Neural progenitor cell (in vitro differentiated cells): ENCODE results near the gene CNOT6L.

Experiments
- EZH2 ChIP-seq: fragments of 200-600 bp; sonication (generic); IDR thresholded peaks from 2 replicates; pipeline ENCODE4 v1.6.1; 2017; ENCODE audit warnings: antibody characterized with exemption, mild to moderate bottlenecking, moderate library complexity
- EZH2phosphoT487 ChIP-seq: fragments of 200-600 bp; sonication (generic); IDR thresholded peaks from 2 replicates; pipeline ENCODE4 v1.6.1; 2017; ENCODE audit warnings: antibody characterized with exemption
- TF ChIP-seq, protein P1 (sequence below): fragments of 200-600 bp; sonication (generic); IDR thresholded peaks from 2 replicates; pipeline ENCODE4 v1.5.1; 2017; ENCODE audit warnings: antibody characterized with exemption, mild to moderate bottlenecking

DNA sequence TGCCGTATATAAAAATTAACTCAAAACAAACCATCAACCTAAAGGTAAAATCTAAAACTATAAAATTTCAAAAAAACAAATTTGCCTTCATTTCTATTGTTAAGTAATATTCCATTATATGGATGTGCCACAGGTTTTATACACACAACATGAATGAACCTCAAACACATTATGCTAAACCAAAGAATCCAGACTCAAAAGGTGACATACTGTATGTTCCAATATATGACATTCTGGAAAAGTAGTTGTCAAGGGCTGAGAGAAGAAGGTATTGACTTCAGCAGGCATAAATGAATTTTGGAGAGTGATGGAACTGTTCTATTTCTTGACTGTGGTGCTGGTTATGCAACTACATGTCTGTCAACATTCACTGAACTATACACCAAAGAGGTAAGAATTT is 56.6 kb downstream of the CNOT6L start:
- TF ChIP-seq, protein P1, sequence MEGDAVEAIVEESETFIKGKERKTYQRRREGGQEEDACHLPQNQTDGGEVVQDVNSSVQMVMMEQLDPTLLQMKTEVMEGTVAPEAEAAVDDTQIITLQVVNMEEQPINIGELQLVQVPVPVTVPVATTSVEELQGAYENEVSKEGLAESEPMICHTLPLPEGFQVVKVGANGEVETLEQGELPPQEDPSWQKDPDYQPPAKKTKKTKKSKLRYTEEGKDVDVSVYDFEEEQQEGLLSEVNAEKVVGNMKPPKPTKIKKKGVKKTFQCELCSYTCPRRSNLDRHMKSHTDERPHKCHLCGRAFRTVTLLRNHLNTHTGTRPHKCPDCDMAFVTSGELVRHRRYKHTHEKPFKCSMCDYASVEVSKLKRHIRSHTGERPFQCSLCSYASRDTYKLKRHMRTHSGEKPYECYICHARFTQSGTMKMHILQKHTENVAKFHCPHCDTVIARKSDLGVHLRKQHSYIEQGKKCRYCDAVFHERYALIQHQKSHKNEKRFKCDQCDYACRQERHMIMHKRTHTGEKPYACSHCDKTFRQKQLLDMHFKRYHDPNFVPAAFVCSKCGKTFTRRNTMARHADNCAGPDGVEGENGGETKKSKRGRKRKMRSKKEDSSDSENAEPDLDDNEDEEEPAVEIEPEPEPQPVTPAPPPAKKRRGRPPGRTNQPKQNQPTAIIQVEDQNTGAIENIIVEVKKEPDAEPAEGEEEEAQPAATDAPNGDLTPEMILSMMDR, result no peak
- TF ChIP-seq EZH2phosphoT487, result no peak
- TF ChIP-seq EZH2, result no peak
